ENCODE measurements around the gene ARMC5. TPM values are rescaled to one million over a fixed set of nuclear protein-coding genes. Genes with fewer than 3 reads are reported as not detected.

Gene ARMC5
- polyA plus RNA-seq, 1 of the 3 experiments (the other 2 are of a cell fraction): 8.9 TPM

- Histone ChIP-seq H3K9me2 (no peaks in the 10 kb centered on the region), H3K36me3 (replicated peaks in 1 of 2; ENCODE audit: control insufficient read depth in 1 of 2, insufficient read depth in 2 of 2, low read length in 1 of 2) (peaks cover 27 to 35% of the 10 kb centered on the region in 2 experiments), H4K20me1 (ENCODE audit: insufficient read depth) (peaks cover 29% of the 10 kb centered on the region), H3K79me2 (ENCODE audit: insufficient read depth) (peaks cover 31% of the 10 kb centered on the region), H3K27ac (ENCODE audit: low read depth in 2 of 2, low read length in 1 of 2) (no peak overlapping the region), H3K9ac (no peak overlapping the region), H3K4me2 (no peak overlapping the region), H3K4me3 (ENCODE audit: low read depth in 2 of 2, low read length in 1 of 2) (no peak overlapping the region), H3K27me3 (ENCODE audit: insufficient read depth) (no peaks in the 10 kb centered on the region), H2AFZ (ENCODE audit: low read depth) (no peak overlapping the region), H3F3A (replicated peaks; ENCODE audit: insufficient read depth) (peaks cover 30% of the 10 kb centered on the region), H3K9me3 (no peaks in the 10 kb centered on the region), H3K4me1 (ENCODE audit: control insufficient read depth in 1 of 2, insufficient read depth in 2 of 2, low read depth in 1 of 2, low read length in 1 of 2) (peaks cover 0 to 6% of the 10 kb centered on the region in 2 experiments; a peak in 1 of 4 replicates)
- ChIA-PET CTCF (interaction anchor here (0.7 to 2.5 kb wide), 2 partner anchors 16 to 46 kb away, joined by 4 to 14 read pairs; no protein-coding TSS in a partner anchor), POLR2A (no interaction called here)
- peak; percentile 59 for DNase-seq
- no peak for TF ChIP-seq YY1 (IDR thresholded peaks at IDR 0.05; ENCODE audit: low read depth)
- TF ChIP-seq GABPA (IDR thresholded peaks at IDR 0.05; ENCODE audit: low read depth): no peak
- TF ChIP-seq, protein P1, sequence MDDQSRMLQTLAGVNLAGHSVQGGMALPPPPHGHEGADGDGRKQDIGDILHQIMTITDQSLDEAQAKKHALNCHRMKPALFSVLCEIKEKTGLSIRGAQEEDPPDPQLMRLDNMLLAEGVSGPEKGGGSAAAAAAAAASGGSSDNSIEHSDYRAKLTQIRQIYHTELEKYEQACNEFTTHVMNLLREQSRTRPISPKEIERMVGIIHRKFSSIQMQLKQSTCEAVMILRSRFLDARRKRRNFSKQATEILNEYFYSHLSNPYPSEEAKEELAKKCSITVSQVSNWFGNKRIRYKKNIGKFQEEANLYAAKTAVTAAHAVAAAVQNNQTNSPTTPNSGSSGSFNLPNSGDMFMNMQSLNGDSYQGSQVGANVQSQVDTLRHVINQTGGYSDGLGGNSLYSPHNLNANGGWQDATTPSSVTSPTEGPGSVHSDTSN (IDR thresholded peaks at IDR 0.05): no peak
- no peak for TF ChIP-seq RXRA (IDR thresholded peaks at IDR 0.05; ENCODE audit: borderline replicate concordance, low read depth)
- TF ChIP-seq EP300 (IDR thresholded peaks at IDR 0.05; ENCODE audit: borderline replicate concordance in 1 of 2, low read depth in 1 of 2, low read length in 1 of 2): no peak
- TF ChIP-seq FOXJ3 (CRISPR knock-in tag; IDR thresholded peaks at IDR 0.05): no peak
- no peak for TF ChIP-seq POLR2AphosphoS5 (IDR thresholded peaks at IDR 0.05; ENCODE audit: low read depth, low read length)
- no peak for TF ChIP-seq TCF12 (IDR thresholded peaks at IDR 0.05)
- TF ChIP-seq CHD2 (IDR thresholded peaks at IDR 0.05; ENCODE audit: low read length, partially characterized antibody): no peak
- no peak for TF ChIP-seq FOXM1 (IDR thresholded peaks at IDR 0.05; ENCODE audit: low read depth)
- no peak for TF ChIP-seq RAD21 (IDR thresholded peaks at IDR 0.05; ENCODE audit: low read length)
- TF ChIP-seq MAX (IDR thresholded peaks at IDR 0.05; ENCODE audit: low read depth): no peak
- no peak for TF ChIP-seq TEAD4 (IDR thresholded peaks at IDR 0.05; ENCODE audit: borderline replicate concordance, insufficient read depth)
- TF ChIP-seq NRF1 (IDR thresholded peaks at IDR 0.05; ENCODE audit: low read depth, low read length): no peak
- no peak for TF ChIP-seq RFX5 (IDR thresholded peaks at IDR 0.05; ENCODE audit: low read length)
- TF ChIP-seq, protein P2, sequence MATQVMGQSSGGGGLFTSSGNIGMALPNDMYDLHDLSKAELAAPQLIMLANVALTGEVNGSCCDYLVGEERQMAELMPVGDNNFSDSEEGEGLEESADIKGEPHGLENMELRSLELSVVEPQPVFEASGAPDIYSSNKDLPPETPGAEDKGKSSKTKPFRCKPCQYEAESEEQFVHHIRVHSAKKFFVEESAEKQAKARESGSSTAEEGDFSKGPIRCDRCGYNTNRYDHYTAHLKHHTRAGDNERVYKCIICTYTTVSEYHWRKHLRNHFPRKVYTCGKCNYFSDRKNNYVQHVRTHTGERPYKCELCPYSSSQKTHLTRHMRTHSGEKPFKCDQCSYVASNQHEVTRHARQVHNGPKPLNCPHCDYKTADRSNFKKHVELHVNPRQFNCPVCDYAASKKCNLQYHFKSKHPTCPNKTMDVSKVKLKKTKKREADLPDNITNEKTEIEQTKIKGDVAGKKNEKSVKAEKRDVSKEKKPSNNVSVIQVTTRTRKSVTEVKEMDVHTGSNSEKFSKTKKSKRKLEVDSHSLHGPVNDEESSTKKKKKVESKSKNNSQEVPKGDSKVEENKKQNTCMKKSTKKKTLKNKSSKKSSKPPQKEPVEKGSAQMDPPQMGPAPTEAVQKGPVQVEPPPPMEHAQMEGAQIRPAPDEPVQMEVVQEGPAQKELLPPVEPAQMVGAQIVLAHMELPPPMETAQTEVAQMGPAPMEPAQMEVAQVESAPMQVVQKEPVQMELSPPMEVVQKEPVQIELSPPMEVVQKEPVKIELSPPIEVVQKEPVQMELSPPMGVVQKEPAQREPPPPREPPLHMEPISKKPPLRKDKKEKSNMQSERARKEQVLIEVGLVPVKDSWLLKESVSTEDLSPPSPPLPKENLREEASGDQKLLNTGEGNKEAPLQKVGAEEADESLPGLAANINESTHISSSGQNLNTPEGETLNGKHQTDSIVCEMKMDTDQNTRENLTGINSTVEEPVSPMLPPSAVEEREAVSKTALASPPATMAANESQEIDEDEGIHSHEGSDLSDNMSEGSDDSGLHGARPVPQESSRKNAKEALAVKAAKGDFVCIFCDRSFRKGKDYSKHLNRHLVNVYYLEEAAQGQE (IDR thresholded peaks at IDR 0.05; ENCODE audit: low read depth, low read length): no peak
- TF ChIP-seq ELF1 (IDR thresholded peaks at IDR 0.05): no peak
- WGBS (ENCODE audit: low lambda C conversion rate): 96% methylated on average over 63 of the region's 68 CpGs
These were observed 17.3 kb downstream of the ARMC5 start for GRCh38 chr16:31476303-31477219.
